ENCODE measurements around the gene MAP3K2.
A peak's percentile ranks its signal among the peaks of the same experiment; 100 is the strongest.

Gene MAP3K2

DNA sequence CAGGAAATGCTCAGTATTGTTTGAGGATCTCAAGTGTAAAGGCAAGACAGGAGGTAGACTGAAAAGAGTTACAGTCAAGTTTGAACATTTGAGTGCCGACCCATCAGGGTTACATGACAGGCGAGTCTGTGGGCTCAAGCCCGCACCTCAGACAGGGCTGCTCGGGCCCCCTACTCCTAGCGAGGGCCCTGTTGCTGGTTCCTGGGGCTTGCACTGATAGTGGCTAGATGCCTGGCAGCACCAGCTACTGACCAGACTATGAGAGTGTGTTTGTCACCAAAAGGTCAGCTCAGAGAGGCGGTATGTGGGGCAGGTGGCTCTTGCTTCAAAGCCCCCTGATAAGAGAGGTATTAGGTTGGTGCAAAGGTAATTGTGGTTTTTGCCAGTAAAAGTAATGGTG is 132.1 kb downstream of the MAP3K2 start:
- TF ChIP-seq, protein P1, sequence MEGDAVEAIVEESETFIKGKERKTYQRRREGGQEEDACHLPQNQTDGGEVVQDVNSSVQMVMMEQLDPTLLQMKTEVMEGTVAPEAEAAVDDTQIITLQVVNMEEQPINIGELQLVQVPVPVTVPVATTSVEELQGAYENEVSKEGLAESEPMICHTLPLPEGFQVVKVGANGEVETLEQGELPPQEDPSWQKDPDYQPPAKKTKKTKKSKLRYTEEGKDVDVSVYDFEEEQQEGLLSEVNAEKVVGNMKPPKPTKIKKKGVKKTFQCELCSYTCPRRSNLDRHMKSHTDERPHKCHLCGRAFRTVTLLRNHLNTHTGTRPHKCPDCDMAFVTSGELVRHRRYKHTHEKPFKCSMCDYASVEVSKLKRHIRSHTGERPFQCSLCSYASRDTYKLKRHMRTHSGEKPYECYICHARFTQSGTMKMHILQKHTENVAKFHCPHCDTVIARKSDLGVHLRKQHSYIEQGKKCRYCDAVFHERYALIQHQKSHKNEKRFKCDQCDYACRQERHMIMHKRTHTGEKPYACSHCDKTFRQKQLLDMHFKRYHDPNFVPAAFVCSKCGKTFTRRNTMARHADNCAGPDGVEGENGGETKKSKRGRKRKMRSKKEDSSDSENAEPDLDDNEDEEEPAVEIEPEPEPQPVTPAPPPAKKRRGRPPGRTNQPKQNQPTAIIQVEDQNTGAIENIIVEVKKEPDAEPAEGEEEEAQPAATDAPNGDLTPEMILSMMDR (conservative IDR thresholded peaks at IDR 0.05; ENCODE audit: low read depth, low read length): no peak
- H3K4me3 ChIP-seq (ENCODE audit: low read depth, low read length): no peak overlapping the region
- no peak for DNase-seq (ENCODE audit: low read depth)

DNA sequence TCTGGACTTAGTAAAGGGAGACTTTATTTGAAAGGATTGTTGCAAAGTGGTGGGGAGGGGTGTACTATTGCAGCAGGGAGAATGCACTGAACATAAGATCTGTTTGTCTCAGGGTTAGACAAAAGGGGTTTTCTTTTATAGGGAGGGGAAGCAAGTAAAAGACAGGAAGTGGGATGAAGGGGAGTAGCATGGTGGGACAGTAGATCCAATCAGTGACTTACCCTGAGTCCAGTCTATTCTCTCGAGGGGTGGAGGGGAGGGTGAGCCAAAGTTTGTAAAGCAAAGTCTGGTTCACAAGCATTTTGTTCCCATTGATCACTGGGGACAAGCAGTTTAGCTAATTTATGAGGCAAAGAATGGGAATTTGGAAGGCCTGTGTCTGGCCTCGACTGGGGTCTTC is 132.6 kb downstream of the MAP3K2 start:
- TF ChIP-seq, protein P1 (conservative IDR thresholded peaks at IDR 0.05; ENCODE audit: low read depth, low read length): no peak
- DNase-seq (ENCODE audit: low read depth): no peak
- H3K4me3 ChIP-seq (ENCODE audit: low read depth, low read length): no peak overlapping the region

DNA sequence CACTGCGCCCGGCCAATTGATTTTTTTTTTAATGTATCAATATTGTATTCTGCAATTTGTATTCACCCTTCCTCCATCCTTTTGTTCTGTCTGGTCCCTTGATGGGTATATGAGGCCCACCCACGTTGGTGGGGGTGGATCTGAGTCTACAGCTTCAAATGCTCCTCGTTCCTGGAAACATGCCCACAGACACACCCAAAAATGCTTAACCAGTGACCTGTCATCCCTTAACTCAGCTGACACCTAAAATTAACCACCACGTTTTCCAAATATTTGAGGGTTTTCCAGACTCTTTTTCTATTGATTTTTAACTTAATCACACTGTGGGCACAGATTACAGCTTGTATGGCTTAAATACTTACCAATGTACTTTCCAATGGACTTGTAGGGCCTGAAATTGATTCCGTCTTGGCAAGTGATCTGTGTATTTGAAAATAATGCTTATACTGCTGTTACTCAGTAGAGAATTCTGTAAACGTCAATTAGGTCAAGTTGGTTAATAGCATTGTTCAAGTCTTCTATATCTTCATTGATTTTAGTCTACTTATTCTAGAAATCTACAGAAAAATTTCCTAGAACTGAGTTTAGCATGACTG is 133.3 kb downstream of the MAP3K2 start:
- DNase-seq (ENCODE audit: low read depth): peak; percentile 5
- TF ChIP-seq, protein P1 (conservative IDR thresholded peaks at IDR 0.05; ENCODE audit: low read depth, low read length): no peak
- H3K4me3 ChIP-seq (ENCODE audit: low read depth, low read length): no peak overlapping the region

Data from choroid plexus epithelial cell (primary cell).